Measurements from ENCODE around the gene MIEF2.

The MIEF2 gene

GRCh38 chr17:18257982-18258355 lies 2.5 kb upstream of the MIEF2 start:
- peak overlapping the region; percentile 53 for H3K4me3 ChIP-seq (ENCODE audit: low read depth, low read length)
- TF ChIP-seq, protein P1, sequence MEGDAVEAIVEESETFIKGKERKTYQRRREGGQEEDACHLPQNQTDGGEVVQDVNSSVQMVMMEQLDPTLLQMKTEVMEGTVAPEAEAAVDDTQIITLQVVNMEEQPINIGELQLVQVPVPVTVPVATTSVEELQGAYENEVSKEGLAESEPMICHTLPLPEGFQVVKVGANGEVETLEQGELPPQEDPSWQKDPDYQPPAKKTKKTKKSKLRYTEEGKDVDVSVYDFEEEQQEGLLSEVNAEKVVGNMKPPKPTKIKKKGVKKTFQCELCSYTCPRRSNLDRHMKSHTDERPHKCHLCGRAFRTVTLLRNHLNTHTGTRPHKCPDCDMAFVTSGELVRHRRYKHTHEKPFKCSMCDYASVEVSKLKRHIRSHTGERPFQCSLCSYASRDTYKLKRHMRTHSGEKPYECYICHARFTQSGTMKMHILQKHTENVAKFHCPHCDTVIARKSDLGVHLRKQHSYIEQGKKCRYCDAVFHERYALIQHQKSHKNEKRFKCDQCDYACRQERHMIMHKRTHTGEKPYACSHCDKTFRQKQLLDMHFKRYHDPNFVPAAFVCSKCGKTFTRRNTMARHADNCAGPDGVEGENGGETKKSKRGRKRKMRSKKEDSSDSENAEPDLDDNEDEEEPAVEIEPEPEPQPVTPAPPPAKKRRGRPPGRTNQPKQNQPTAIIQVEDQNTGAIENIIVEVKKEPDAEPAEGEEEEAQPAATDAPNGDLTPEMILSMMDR (IDR thresholded peaks at IDR 0.05; ENCODE audit: low read depth, low read length): no peak
- DNase-seq: peak; percentile 68
- no peaks in the 10 kb centered on the region for H3K27me3 ChIP-seq (ENCODE audit: insufficient read depth, low read depth, severe bottlenecking)
- peaks cover 29% of the 10 kb centered on the region for H3K36me3 ChIP-seq
- H3K27ac ChIP-seq: peak overlapping the region; percentile 80
- H3K9me3 ChIP-seq (ENCODE audit: severe bottlenecking): no peaks in the 10 kb centered on the region

DNA sequence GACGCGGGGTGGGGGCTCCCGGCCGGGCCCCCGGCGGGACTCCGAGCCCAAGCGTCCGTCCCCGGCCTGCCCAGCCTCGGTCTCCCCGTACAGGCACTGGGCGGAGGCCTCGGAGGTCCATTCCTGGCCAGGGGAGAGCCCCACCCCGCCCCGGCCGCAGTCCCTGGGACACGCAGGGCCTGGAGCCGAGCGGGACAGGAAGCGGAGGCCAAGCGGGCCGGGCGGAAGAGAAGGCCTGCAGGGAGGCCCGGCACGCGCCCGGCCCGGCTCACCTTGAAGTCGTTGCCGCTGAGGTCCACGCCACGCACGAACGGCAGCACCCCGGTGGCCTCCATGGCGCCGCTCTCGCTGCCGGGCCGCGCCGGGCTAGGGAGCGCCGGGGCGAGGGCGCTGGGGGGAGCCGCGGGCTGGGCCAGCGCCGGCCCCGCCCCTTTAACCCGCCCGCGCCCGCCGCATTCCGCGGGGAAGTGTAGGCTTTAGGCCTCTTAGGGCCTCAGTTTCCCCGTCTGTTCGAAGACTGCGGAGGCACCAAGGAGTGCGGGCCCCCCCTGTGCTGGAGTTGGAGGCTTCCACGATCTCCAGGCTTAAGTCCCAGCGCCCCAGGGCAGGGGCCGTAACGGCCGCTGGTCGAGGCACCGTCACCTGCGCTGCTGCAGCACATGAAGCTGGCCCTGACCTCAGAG lies 2.0 kb upstream of the MIEF2 start, which contains the start of gene FLII:
TSS of gene FLII (minus strand) at position 383 of the 683 bp plus-strand sequence. CDS start at position 335, 48 bp downstream.
- peak within 1 kb of the TSS; percentile 80 for H3K27ac ChIP-seq
- DNase-seq: peak; percentile 42

DNA sequence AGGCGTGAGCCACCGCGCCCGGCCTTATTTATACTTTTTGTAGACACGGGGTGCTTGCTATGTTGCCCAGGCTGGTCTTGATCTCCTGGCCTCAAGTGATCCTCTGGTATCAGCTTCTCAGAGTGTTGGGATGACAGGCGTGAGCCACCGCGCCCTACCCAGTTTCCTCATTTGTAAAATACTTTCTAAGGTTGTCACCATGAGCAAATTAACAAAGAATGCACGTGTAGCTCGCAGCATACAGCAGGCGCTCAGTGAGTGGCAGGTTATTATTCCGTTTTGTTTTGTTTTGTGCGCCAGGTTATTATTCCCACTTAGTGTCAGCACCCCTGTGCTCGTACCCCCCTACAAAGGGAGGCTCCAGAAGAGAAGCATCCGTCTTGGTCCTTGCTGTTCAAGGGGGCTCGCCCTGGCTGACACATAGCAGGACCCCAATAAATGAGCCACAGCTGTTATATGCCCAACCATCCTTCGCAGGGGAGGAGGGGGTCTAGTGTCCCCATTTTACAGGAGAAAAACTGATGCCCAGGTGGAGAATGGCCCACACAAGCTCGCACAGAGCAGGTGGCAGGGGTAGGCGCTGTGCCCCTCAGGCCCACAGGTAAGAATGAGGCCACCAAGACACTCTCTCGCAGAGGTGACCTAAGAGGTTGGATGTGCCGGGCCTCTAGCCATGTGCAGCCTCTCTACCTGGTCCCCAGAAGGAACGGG lies 686 bp upstream of the MIEF2 start:
- Histone ChIP-seq H3K27ac (peak overlapping the region; percentile 89), H3K27me3 (ENCODE audit: insufficient read depth, low read depth, severe bottlenecking) (no peaks in the 10 kb centered on the region), H3K4me3 (ENCODE audit: low read depth, low read length) (peak overlapping the region; percentile 67), H3K36me3 (peaks cover 27% of the 10 kb centered on the region), H3K9me3 (ENCODE audit: severe bottlenecking) (no peaks in the 10 kb centered on the region)
- DNase-seq: no peak
- TF ChIP-seq, protein P1 (IDR thresholded peaks at IDR 0.05; ENCODE audit: low read depth, low read length): no peak

More for the DNA sequence above, 2.0 kb upstream of the MIEF2 start, which contains the start of gene FLII:
- H3K4me3 ChIP-seq (ENCODE audit: low read depth, low read length): peak within 1 kb of the TSS; percentile 53
- H3K27me3 ChIP-seq (ENCODE audit: insufficient read depth, low read depth, severe bottlenecking): no peaks in the 10 kb centered on the region
- TF ChIP-seq, protein P1 (IDR thresholded peaks at IDR 0.05; ENCODE audit: low read depth, low read length): no peak
- no peaks in the 10 kb centered on the region for H3K9me3 ChIP-seq (ENCODE audit: severe bottlenecking)
- peaks cover 26% of the 10 kb centered on the region for H3K36me3 ChIP-seq

DNA sequence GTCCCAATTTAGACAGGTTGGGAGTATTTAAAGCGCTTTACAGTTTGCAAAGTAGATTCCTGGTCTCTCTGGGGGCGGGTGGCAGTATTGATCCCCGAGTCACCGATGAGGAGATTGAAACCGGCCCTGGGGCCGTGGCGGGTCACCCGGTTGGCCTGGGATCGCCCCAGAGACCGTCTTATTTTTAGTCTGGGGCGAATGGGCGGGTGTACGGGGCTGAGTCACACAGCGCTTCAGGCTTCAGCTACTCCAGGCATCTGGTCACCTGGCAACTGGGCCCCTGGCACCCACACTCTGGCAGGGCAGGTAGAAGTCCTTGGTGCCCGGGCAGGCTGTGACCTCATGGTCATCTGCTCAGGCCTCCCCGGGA lies 669 bp downstream of the MIEF2 start:
- Histone ChIP-seq H3K27ac (peak overlapping the region; percentile 89), H3K36me3 (peaks cover 25% of the 10 kb centered on the region), H3K27me3 (ENCODE audit: insufficient read depth, low read depth, severe bottlenecking) (no peaks in the 10 kb centered on the region), H3K4me3 (ENCODE audit: low read depth, low read length) (peak overlapping the region; percentile 67), H3K9me3 (ENCODE audit: severe bottlenecking) (no peaks in the 10 kb centered on the region)
- DNase-seq: peak; percentile 34
- TF ChIP-seq, protein P1 (IDR thresholded peaks at IDR 0.05; ENCODE audit: low read depth, low read length): no peak

- Histone ChIP-seq H3K9me3 (ENCODE audit: severe bottlenecking) (no peaks in the 10 kb centered on the region), H3K27ac (peak overlapping the region; percentile 89), H3K27me3 (ENCODE audit: insufficient read depth, low read depth, severe bottlenecking) (no peaks in the 10 kb centered on the region), H3K4me3 (ENCODE audit: low read depth, low read length) (peak overlapping the region; percentile 67), H3K36me3 (peaks cover 22% of the 10 kb centered on the region)
- TF ChIP-seq, protein P1 (IDR thresholded peaks at IDR 0.05; ENCODE audit: low read depth, low read length): no peak
- DNase-seq: no peak
These were observed 1.2 kb downstream of the MIEF2 start for GRCh38 chr17:18261659-18262058.

Data from WERI-Rb-1 (cell line).